ENCODE results near the gene CORO7. TPM values are rescaled to one million over a fixed set of nuclear protein-coding genes. Genes with fewer than 3 reads are reported as not detected.

The CORO7 gene
- total RNA-seq, 1 experiment from 2014 or later: 42.1 TPM

DNA sequence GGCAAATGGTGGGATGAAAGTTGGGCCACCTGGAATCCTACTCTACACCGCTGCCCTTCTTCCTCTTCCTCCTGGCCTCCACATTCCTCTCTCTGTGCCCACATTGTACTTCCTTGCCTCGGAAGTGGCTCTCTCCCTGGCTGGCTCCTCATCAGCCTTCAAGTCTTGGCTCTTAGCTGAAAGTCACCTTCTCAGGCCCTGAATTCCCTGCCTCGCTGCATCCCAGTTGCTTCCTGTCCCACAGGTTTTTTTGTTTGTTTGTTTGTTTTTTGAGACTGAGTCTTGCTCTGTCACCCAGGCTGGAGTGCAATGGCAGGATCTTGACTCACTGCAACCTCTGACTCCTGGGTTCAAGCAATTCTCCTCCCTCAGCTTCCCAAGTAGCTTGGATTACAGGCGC, 62.7 kb downstream of the CORO7 start:
- no peaks in the 10 kb centered on the region for H3K36me3 ChIP-seq (ENCODE audit: low read depth)
- ChIA-PET CTCF (no interaction called here), POLR2A (ENCODE audit: unreplicated experiment) (no interaction called here)
- no TSS peak for BruUV-seq (replicated peaks)
- no peak for TF ChIP-seq CTCF (conservative IDR thresholded peaks at IDR 0.05)
- no peak for TF ChIP-seq EZH2 (IDR thresholded peaks at IDR 0.05; ENCODE audit: low read depth)
- H2AFZ ChIP-seq: no peak overlapping the region
- peaks cover 22% of the 10 kb centered on the region; the same call in 1 of the 2 replicates for H3F3A ChIP-seq (ENCODE audit: insufficient read depth, low read depth)
- H3K9me3 ChIP-seq (ENCODE audit: insufficient read depth, low read depth): no peaks in the 10 kb centered on the region
- DNase-seq: peak in 1 of 2 experiments; percentile 61
- intact Hi-C loops (cut with micrococcal nuclease; ENCODE audit: unreplicated experiment): no loop called here
- peaks cover 23% of the 10 kb centered on the region for H3K79me2 ChIP-seq (ENCODE audit: low read depth)
- no peaks in the 10 kb centered on the region for H3K27me3 ChIP-seq (ENCODE audit: insufficient read depth, low read depth)
- H3K4me2 ChIP-seq: peak overlapping the region; percentile 17; the same call in 1 of the 2 replicates
- H3K4me1 ChIP-seq (replicated peaks; ENCODE audit: insufficient read depth): peaks cover 32% of the 10 kb centered on the region
- no peak overlapping the region for H3K4me3 ChIP-seq
- H3K9me2 ChIP-seq (ENCODE audit: insufficient read depth): no peaks in the 10 kb centered on the region
- H4K20me1 ChIP-seq (ENCODE audit: insufficient read depth): peaks cover 12% of the 10 kb centered on the region
- H3K27ac ChIP-seq: peak overlapping the region; percentile 29; the same call in 1 of the 2 replicates

DNA sequence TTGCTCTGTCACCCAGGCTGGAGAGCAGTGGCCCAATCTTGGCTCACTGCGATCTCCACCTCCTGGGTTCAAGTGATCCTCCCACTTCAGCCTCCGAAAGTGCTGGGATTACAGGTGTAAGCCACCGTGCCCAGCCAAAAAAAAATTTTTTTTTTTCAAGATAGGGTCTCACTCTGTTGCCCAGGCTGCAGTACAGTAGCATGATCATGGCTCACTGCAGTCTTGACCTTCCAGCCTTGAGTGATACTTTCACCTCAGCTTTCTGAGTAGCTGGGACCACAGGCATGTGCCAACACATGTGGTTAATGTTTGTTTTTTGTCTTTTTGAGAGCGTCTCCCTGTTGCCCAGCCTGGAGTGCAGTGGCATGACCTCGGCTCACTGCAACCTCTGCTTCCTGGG, 63.6 kb downstream of the CORO7 start:
- no peak for TF ChIP-seq EZH2 (IDR thresholded peaks at IDR 0.05; ENCODE audit: low read depth)
- no peak for TF ChIP-seq CTCF (conservative IDR thresholded peaks at IDR 0.05)
- DNase-seq: no peak
- intact Hi-C loops (cut with micrococcal nuclease; ENCODE audit: unreplicated experiment): no loop called here
- H3K79me2 ChIP-seq (ENCODE audit: low read depth): peaks cover 31% of the 10 kb centered on the region
- no peaks in the 10 kb centered on the region for H3K9me2 ChIP-seq (ENCODE audit: insufficient read depth)
- H3K4me1 ChIP-seq (replicated peaks; ENCODE audit: insufficient read depth): peaks cover 32% of the 10 kb centered on the region
- no TSS peak for BruUV-seq (replicated peaks)
- peaks cover 22% of the 10 kb centered on the region; the same call in 1 of the 2 replicates for H3F3A ChIP-seq (ENCODE audit: insufficient read depth, low read depth)
- H3K27me3 ChIP-seq (ENCODE audit: insufficient read depth, low read depth): no peaks in the 10 kb centered on the region
- H3K9me3 ChIP-seq (ENCODE audit: insufficient read depth, low read depth): no peaks in the 10 kb centered on the region
- H3K4me2 ChIP-seq: 0 out of 2 replicates have a peak overlapping the region, but pooled peaks have one; percentile 17
- H3K36me3 ChIP-seq (ENCODE audit: low read depth): no peaks in the 10 kb centered on the region
- CTCF ChIA-PET: interaction anchor here (2.4 kb wide), 1 partner anchor 50 kb away, joined by 6 read pairs; no protein-coding TSS in a partner anchor
- peaks cover 20% of the 10 kb centered on the region for H4K20me1 ChIP-seq (ENCODE audit: insufficient read depth)
- no peak overlapping the region for H2AFZ ChIP-seq
- no peak overlapping the region for H3K4me3 ChIP-seq
- H3K27ac ChIP-seq: no peak overlapping the region
- POLR2A ChIA-PET (ENCODE audit: unreplicated experiment): no interaction called here

- peaks cover 30% of the 10 kb centered on the region for H4K20me1 ChIP-seq (ENCODE audit: insufficient read depth)
- peak overlapping the region; percentile 69 for H3K27ac ChIP-seq
- POLR2A ChIA-PET (ENCODE audit: unreplicated experiment): interaction anchor here (0.6 kb wide), 1 partner anchor 61 kb away, joined by 4 read pairs; no protein-coding TSS in a partner anchor
- no TSS peak for BruUV-seq (replicated peaks)
- H3K9me3 ChIP-seq (ENCODE audit: insufficient read depth, low read depth): no peaks in the 10 kb centered on the region
- TF ChIP-seq CTCF (conservative IDR thresholded peaks at IDR 0.05) (no peak), EZH2 (IDR thresholded peaks at IDR 0.05; ENCODE audit: low read depth) (no peak)
- peak overlapping the region; percentile 75 for H3K4me2 ChIP-seq
- no peaks in the 10 kb centered on the region for H3K36me3 ChIP-seq (ENCODE audit: low read depth)
- H3F3A ChIP-seq (ENCODE audit: insufficient read depth, low read depth): peaks cover 23% of the 10 kb centered on the region; the same call in 1 of the 2 replicates
- DNase-seq: no peak
- CTCF ChIA-PET: interaction anchor here (0.6 to 2.4 kb wide), 3 partner anchors 40 to 162 kb away, joined by 3 to 6 read pairs (median 5); no protein-coding TSS in a partner anchor
- H3K4me3 ChIP-seq: peak overlapping the region; percentile 89; the same call in 1 of the 2 replicates
- H3K4me1 ChIP-seq (replicated peaks; ENCODE audit: insufficient read depth): peaks cover 32% of the 10 kb centered on the region
- H3K9me2 ChIP-seq (ENCODE audit: insufficient read depth): no peaks in the 10 kb centered on the region
- no peak overlapping the region for H2AFZ ChIP-seq
- H3K27me3 ChIP-seq (ENCODE audit: insufficient read depth, low read depth): no peaks in the 10 kb centered on the region
- intact Hi-C loops (cut with micrococcal nuclease; ENCODE audit: unreplicated experiment): no loop called here
- H3K79me2 ChIP-seq (ENCODE audit: low read depth): peaks cover 40% of the 10 kb centered on the region
These were observed 64.5 kb downstream of the CORO7 start for GRCh38 chr16:4351880-4352279.

Measured in PC-9 (cell line).